ENCODE data around the gene MAST1.

GRCh38 chr19:12875086-12875485, 36.8 kb downstream of the MAST1 start:
- TF ChIP-seq CTCF (IDR thresholded peaks at IDR 0.05; ENCODE audit: low read length) = no peak
- TF ChIP-seq EZH2 (IDR thresholded peaks at IDR 0.05; ENCODE audit: borderline replicate concordance, low read length) = no peak

Measured in OCI-LY1 (cell line).